HG02973 (cell line): ENCODE results near the gene FOXP1.

ENCODE experiments used
- ATAC-seq: cut with Tn5 transposase; IDR thresholded peaks from one replicate; pipeline ENCODE4 v1.9.1; 2021; ENCODE audit warnings: moderate library complexity; ENCODE audit not compliant: unreplicated experiment

Gene FOXP1

GRCh38 chr3:71288269-71288930, 295.1 kb downstream of the FOXP1 start:
- no peak for ATAC-seq

- no peak for ATAC-seq
These were observed 298.4 kb downstream of the FOXP1 start for GRCh38 chr3:71285086-71285485.

DNA sequence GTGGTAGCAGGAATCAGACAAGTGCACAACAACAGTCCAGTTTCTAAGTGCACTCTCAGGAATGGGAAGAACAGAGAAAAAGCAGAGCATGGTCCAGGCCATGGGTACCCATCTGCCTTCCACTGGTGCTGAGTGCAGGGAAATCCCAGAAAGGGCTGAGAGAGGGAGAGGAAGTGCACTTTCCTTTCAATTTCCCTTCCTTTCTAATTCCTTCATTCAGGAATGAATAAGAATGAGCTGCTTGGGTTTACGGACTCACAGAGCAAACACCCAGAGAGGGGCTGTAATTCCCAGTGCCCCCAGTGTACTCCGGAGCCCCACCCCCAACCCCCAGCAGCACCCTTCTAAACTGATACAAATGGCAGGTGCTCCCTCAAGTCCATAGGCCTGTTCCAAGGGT, 300.6 kb downstream of the FOXP1 start:
- no peak for ATAC-seq

DNA sequence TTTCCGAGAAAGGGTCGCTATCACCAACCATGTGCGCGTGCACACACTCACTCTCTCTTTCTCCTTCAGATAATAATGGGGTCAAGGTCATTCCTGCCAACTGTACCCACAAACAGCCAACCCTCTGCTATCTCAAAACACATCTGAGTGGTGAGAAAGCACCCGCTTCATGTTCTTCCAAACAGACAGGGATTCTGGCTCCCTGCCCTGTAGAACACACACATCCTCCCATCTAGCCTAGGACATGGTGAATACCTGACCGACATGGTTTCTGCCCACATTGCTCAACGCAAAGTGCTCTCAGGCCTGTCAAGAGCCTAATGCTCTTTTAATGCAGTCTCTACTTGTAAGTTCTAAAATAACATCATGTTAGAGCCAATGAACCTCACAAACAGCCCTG, 302.2 kb downstream of the FOXP1 start:
- no peak for ATAC-seq

- no peak for ATAC-seq
These were observed 306.2 kb downstream of the FOXP1 start for GRCh38 chr3:71277341-71277740.

DNA sequence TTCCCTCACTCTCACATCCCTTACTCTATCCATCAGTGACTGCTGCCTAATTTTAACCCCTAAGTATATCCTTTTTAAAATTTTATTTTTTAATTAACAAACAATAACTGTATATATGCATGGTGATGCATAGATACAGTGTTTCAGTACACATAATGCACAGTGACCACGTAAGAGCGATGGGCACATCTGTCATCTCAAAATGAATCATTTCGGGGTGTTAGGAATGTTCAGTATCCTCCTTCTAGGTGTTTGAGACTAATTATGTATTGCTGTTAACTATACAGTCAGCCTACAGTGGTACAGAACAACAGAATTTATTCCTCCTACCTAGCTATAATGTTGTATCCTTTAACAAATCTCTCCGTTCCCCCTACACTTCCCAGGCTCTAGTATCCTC, 307.0 kb downstream of the FOXP1 start:
- ATAC-seq = no peak

DNA sequence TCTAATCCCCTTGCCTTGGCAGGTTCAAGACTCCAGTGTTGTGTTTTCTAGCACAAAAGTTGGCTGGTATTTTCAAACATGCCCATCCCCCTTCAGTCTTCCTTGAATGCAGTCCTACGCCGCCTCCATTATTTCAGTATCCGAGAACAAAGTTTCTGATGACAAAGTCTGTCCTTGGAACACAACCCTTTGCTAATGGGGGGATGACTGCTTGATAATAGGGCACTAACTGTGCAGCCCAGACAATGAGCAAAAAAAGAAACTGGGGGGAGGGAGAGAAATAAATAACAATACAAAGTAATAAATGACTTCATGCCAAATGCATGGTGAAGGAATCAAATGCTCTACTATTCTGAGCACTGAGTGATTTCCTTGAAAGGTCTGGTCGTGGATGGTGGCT, 310.1 kb downstream of the FOXP1 start:
- no peak for ATAC-seq

DNA sequence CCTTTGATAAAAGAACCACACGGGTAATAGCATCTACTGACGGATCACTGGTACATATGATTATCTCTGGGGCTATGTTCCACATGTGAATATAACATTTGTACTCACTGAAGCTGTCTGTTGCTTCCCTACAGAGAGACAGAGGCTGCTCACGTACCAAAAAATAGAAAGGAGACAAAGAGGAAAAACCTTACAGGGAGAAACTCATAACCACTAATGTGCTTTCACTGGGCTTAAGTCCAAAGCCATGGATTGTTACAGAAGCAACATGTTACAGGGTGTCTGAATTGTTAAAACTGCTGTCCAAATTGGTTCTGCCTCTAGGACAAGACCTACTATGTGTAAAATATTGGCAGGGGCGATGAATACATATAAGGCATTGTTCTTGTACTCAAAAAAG, 311.9 kb downstream of the FOXP1 start:
- no peak for ATAC-seq

GRCh38 chr3:71269906-71270305, 313.6 kb downstream of the FOXP1 start:
- no peak for ATAC-seq

- no peak for ATAC-seq
These were observed 315.0 kb downstream of the FOXP1 start for GRCh38 chr3:71268462-71268999.

DNA sequence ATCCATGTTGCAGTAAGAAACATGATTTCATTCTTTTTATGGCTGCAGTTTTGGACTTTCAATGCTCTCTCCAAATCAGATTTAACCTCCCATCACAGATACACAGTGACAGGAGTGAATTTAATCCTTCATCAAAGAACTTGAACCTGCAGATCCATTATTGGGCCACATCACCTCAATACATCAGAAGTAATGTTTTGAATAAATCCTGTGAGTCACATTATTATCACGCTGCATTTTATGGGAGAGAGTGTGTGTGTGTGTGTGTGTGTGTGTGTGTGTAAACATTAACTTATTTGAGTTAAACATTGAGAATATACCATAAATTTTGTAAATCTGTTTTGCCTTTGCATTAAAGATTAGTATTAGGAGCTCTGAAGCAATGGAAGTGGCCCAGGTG, 316.7 kb downstream of the FOXP1 start:
- ATAC-seq = no peak

DNA sequence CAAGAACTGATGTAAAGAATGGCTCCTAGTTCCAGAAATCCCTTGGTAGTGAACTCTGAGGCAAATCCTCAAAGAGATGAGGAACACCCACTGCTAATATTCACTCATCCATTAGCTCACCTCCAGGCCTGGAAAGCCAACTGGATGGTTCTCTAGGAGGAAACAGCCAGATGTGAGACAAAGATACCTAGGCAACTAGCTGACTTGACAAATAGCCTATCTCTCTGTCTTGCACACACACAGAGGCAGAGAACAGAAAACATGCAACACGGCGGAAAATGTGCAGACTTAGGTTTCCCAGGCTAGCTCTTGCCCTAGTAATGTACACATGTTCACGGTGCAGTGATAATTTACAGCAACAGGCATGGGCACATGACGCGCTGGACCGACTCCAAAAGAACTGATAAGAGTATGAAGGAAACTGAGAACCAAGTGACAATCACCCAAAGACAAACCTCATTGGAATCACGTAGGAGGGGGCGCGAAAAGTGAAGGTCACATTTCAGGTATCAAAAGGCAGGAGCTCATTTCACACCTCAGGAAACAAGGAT, 318.1 kb downstream of the FOXP1 start:
- no peak for ATAC-seq

GRCh38 chr3:71264840-71265239, 318.7 kb downstream of the FOXP1 start:
- ATAC-seq = no peak

DNA sequence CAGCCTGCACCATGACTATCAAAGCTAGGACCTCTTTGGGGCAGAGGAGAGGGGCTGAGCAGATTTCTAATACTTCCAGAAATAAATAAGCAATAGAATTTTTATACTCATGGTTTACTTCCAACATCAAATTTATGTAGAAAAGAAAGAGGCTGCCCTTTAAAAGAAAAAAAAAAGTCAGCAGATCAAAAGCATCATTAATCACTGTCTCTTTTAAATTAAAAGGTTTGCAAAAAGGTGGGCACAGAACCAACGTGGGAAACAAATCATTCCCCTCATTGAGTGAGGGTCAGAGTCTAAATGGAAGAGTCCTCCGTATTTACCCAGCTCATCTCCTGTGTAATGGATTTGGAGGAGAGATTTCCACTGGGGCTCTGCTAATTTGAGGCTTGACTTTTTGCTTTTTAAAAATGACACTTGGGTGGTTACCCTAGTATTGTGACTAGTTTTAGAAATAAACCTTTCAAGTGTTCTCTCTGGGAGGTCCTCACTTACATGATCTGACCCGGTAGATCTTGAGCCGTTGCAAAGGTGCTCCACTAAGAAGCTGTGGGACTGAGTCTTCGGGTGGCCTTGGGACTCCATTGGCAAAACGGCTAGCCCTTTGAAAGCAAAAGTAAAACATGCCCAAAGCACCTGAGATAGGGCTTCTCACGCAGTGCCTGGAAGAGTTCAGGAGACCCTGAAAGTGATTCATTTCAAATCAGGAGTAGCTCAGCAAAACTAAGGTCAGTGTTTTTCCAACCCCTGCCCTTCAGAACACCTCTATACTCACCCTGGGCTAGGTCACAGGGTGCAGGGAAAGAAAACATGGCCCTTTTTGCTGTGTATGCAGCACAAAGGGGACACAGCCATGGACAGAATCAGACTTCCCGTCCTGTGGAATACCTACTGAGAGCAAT, 320.9 kb downstream of the FOXP1 start:
- ATAC-seq = no peak

DNA sequence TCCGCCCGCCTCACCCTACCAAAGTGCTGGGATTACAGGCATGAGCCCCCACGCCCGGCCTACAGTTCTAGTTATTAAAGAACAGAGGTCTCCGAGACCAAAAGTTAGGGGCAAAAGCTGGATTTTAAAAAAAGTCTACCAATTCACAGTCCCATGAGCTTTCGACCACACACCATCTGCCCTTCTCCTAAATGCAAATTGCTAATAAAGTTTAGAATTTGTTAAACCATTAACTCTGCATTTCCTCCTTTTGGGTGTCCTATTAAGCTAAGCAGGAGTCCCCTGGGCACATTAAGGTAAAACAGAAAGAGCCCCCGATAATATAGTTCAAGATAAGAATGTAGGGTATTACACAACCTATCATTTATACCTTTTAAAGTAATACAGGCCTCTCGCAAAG, 322.7 kb downstream of the FOXP1 start:
- no peak for ATAC-seq

GRCh38 chr3:71258526-71258925, 325.0 kb downstream of the FOXP1 start:
- ATAC-seq = no peak

DNA sequence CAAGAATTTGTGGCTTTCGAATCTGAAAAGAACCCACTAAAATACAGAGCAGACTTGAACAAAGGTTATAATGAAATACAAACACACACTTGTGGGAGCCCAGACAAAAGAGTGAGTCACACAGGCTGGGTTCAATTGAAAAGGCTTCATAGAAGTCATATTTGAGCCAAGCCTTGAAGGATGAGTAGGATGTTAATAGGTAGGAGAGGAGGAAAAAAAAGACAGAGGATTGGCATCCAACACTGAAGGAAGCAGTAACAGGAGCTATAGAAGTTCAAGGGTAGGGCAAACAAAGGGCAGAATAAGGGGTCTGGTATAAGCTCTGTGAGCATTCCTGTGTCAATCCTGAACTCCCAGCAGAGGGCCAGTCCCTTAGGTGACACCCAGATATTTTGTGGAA, 325.4 kb downstream of the FOXP1 start:
- no peak for ATAC-seq

DNA sequence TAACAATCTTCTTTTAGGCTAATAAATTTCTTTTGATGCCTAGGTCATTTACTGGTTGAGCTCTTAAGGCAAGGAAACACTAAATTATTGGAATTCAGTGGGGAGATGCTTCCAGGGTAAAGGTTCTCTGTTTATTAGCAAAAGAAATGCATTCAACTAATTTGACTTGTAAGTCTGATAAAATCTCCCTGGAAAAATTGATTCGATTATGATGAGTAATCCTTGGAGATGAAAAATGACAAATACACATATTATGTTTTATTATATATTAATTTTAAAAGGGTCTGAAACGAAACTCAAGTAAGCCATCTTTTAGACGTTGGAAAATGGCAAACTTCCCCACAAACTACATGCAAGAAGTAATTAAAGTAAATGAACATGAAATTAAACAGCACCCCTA, 328.0 kb downstream of the FOXP1 start:
- ATAC-seq = no peak

GRCh38 chr3:71254281-71255057, 329.1 kb downstream of the FOXP1 start:
- ATAC-seq = no peak

DNA sequence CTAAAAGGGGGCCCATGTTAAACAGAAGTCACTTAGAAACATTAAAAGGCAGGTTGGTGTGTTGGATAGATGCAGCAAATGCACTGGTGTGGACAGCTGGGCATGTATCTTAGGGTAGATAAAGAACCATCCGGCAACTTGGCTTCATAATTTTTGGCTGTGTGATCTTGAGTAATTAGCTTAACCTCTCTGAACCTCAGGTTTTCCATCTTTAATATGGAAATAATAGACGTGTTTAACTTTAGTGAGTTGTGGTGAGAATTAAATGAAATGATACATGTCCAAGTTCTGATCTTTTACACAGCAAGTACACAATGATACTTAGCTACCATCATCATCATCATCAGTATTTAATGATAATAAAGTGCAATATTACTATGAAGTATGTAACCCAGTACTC, 330.4 kb downstream of the FOXP1 start:
- no peak for ATAC-seq

DNA sequence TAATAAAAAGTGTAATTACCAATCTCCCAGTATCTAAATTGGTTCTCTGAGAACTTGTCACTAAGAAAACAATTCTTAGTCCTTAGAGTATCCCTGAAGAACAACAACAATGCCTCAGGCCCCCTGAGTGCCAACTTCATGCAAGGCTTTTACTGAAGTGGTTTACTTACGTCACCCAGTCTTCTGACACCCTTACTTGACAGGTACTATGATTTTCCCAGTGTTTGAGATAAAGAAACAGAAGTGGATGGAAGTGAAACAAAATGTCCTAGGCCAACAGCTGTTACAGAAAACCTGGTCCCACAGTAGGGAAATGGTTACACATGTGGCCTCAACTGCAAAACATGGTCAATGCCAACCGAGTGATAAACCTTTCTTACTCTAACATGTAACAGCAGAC, 331.1 kb downstream of the FOXP1 start:
- ATAC-seq = no peak
